MM.1S (cell line): ENCODE measurements around the gene GRB7.

ENCODE experiments used
- DNase-seq: peaks from one replicate; pipeline ENCODE4 v3.0.0-alpha.2; 2015
- H2AFZ ChIP-seq: fragments of 300-600 bp; sonication (generic); 2 replicates; pipeline ENCODE4 v1.6.0; 2016; ENCODE audit warnings: antibody characterized with exemption, low read length
- H3F3A ChIP-seq: fragments of 300-600 bp; sonication (generic); 2 replicates; pipeline ENCODE4 v1.6.1; 2016; ENCODE audit warnings: mild to moderate bottlenecking, antibody characterized with exemption, low read length, moderate library complexity, mixed read lengths; ENCODE audit not compliant: insufficient read depth
- H3K27ac ChIP-seq: fragments of 300-600 bp; sonication (generic); 2 replicates; pipeline ENCODE4 v1.5.1; 2016; ENCODE audit warnings: mild to moderate bottlenecking, low read length
- H3K27me3 ChIP-seq: fragments of 300-600 bp; sonication (generic); replicated peaks from 2 replicates; pipeline ENCODE4 v1.6.0; 2016; ENCODE audit warnings: low read length; ENCODE audit not compliant: insufficient read depth
- H3K36me3 ChIP-seq: fragments of 300-600 bp; sonication (generic); replicated peaks from 2 replicates; pipeline ENCODE4 v1.6.1; 2016; ENCODE audit warnings: mild to moderate bottlenecking, low read length, mixed read lengths; ENCODE audit not compliant: insufficient read depth
- H3K4me1 ChIP-seq: fragments of 300-600 bp; sonication (generic); 2 replicates; pipeline ENCODE4 v1.6.1; 2016; ENCODE audit warnings: low read length, mixed read lengths
- H3K4me2 ChIP-seq: fragments of 300-600 bp; sonication (generic); 2 replicates; pipeline ENCODE4 v1.6.0; 2016; ENCODE audit warnings: low read depth, low read length
- H3K4me3 ChIP-seq: fragments of 300-600 bp; sonication (generic); 2 replicates; pipeline ENCODE4 v1.5.1; 2016; ENCODE audit warnings: low read length, mixed read lengths
- H3K79me2 ChIP-seq: fragments of 300-600 bp; sonication (generic); 2 replicates; pipeline ENCODE4 v1.6.1; 2016; ENCODE audit warnings: mixed run types, low read length, mixed read lengths
- H3K9ac ChIP-seq: fragments of 300-600 bp; sonication (generic); 2 replicates; pipeline ENCODE4 v1.6.1; 2016; ENCODE audit warnings: low read length, mixed read lengths
- H3K9me2 ChIP-seq: fragments of 300-600 bp; sonication (generic); replicated peaks from 2 replicates; pipeline ENCODE4 v1.6.1; 2016; ENCODE audit warnings: mild to moderate bottlenecking, low read length, mixed read lengths; ENCODE audit not compliant: insufficient read depth
- H3K9me3 ChIP-seq: fragments of 300-600 bp; sonication (generic); replicated peaks from 2 replicates; pipeline ENCODE4 v1.6.1; 2016; ENCODE audit warnings: mild to moderate bottlenecking, low read length, mixed read lengths; ENCODE audit not compliant: insufficient read depth
- H4K20me1 ChIP-seq: fragments of 300-600 bp; sonication (generic); 2 replicates; pipeline ENCODE4 v1.6.1; 2016; ENCODE audit warnings: mild to moderate bottlenecking, low read length, moderate library complexity, mixed read lengths; ENCODE audit not compliant: insufficient read depth
- EZH2 ChIP-seq: fragments of 300-600 bp; sonication (generic); optimal IDR thresholded peaks from 2 replicates; pipeline ENCODE3; 2017; ENCODE audit warnings: low read depth, mild to moderate bottlenecking, antibody characterized with exemption, low read length, mixed read lengths
- EZH2phosphoT487 ChIP-seq: fragments of 300-600 bp; sonication (generic); IDR thresholded peaks from 2 replicates; pipeline ENCODE4 v1.6.1; 2018; ENCODE audit warnings: antibody characterized with exemption, low read length
- TF ChIP-seq, protein P1 (sequence below): fragments of 300-600 bp; sonication (generic); IDR thresholded peaks from 2 replicates; pipeline ENCODE4 v1.5.1; 2016; ENCODE audit warnings: antibody characterized with exemption, low read length, mixed read lengths

Gene GRB7

DNA sequence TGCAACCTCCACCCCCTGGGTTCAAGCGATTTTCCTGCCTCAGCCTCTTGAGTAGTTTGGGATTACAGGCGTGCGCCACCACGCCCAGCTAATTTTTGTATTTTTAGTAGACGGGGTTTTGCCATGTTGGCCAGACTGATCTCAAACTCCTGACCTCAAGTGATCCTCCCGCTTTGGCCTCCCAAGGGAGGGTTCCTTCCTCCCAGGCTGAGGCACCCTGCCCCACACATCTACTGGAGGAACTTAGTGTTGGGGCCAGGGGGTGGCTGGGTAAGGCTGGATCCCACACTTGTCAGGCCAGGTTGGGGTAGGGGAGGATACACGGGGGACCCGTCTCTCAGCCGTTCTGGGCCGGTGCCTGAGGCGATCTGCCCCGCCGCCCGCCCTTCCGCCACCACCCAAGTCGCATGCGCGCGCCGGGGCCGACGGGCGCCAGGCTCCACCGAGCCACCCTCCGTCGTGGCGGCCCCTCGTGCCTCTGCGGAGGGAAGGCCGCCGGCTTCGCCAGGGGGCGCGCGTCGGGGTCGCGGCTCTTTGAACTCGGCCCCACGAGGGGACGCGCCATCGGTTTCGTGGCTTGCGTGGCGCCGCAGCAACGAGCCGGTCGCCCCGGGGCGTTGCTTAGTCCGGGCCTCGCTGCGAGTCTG is 15.9 kb downstream of the GRB7 start:
- Histone ChIP-seq H3K79me2 (peaks cover 13% of the 10 kb centered on the region), H4K20me1 (no peaks in the 10 kb centered on the region), H3K27ac (peak overlapping the region; percentile 99), H2AFZ (peak overlapping the region; percentile 86), H3K4me2 (peak overlapping the region; percentile 96), H3F3A (peaks cover 41% of the 10 kb centered on the region), H3K36me3 (no peaks in the 10 kb centered on the region), H3K4me3 (peak overlapping the region; percentile 85), H3K9ac (peak overlapping the region; percentile 96), H3K9me3 (no peaks in the 10 kb centered on the region), H3K27me3 (no peaks in the 10 kb centered on the region; the same call in 1 of the 2 replicates), H3K9me2 (no peaks in the 10 kb centered on the region), H3K4me1 (peaks cover 44% of the 10 kb centered on the region)
- peak; percentile 60 for DNase-seq
- TF ChIP-seq EZH2phosphoT487 (no peak), EZH2 (no peak)
- TF ChIP-seq, protein P1, sequence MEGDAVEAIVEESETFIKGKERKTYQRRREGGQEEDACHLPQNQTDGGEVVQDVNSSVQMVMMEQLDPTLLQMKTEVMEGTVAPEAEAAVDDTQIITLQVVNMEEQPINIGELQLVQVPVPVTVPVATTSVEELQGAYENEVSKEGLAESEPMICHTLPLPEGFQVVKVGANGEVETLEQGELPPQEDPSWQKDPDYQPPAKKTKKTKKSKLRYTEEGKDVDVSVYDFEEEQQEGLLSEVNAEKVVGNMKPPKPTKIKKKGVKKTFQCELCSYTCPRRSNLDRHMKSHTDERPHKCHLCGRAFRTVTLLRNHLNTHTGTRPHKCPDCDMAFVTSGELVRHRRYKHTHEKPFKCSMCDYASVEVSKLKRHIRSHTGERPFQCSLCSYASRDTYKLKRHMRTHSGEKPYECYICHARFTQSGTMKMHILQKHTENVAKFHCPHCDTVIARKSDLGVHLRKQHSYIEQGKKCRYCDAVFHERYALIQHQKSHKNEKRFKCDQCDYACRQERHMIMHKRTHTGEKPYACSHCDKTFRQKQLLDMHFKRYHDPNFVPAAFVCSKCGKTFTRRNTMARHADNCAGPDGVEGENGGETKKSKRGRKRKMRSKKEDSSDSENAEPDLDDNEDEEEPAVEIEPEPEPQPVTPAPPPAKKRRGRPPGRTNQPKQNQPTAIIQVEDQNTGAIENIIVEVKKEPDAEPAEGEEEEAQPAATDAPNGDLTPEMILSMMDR: no peak

DNA sequence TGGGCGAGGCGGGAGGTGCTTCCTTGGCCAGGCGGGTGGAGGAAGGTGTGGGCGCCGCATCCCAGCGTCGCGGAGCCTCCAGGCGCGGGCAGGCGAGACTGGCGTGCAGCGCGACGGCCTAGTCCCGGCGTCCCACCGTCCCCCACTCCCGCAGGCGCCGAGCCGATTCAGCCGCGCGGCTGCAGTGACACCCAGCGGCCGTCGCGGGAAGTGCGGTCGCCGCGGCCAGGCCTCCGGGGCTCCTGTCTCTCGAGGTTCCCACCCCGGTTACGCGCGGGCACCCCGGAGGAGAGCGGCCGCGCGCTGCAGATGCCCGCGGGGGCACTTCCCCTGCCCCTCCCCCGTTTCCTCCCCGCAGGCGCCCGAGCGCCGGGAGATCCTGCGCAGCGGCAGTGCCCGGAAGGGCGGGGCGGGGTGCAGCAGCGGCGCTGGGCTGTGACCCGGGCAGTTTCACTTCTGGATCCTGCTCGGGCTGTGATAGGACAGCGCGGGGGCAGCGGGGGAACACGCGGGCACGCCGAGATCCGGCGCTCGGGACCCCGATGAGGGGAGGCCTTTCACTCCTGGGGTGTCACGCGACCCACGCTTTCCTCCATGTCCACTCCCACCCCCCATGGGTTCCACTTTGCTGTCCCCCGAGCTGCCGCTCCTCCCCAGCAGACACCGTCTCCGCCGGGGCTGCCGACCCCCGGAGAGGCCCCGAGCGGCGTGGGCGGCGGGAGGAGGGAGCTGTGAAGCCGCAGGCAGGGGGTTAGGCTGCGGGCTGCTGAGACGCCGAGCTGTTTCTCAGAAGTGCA is 16.6 kb downstream of the GRB7 start:
- Histone ChIP-seq H3K4me1 (peaks cover 52% of the 10 kb centered on the region), H2AFZ (peak overlapping the region; percentile 86)
- DNase-seq: peak; percentile 98

DNA sequence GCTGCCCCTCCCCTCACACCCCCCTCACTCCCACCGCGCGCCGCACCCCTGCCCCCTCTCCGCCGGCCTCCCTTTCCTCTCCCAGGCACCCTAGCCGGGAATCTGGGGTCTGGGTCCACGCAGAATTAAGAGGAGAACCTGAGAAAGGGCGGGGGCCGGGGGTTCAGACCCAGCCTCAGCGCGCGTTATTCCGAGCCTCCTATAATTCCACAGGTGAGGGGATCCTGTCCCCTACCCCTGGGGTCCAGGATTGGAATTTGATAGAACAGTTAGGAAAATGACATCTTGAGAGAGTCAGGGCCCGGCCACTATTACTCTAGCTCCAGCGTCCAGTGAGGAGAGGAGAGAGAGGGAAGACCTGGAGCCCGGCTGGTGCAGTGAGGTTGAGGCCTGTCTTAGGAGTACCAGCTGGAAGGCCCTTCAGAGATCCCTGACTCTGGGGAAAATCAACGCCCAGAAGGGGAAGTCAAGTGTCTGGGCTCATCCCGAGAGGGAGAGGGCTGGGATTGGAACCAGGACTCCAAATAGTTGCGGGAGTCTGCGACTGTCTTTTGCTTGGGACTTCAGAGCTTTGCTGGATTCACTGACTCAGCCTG is 17.3 kb downstream of the GRB7 start:
- peaks cover 24% of the 10 kb centered on the region for H3K79me2 ChIP-seq
- peaks cover 54% of the 10 kb centered on the region for H3F3A ChIP-seq
- no peaks in the 10 kb centered on the region for H3K36me3 ChIP-seq
- H2AFZ ChIP-seq: no peak overlapping the region
- no peaks in the 10 kb centered on the region for H4K20me1 ChIP-seq
- DNase-seq: no peak
- peak overlapping the region; percentile 99 for H3K9ac ChIP-seq
- no peaks in the 10 kb centered on the region for H3K9me2 ChIP-seq
- H3K9me3 ChIP-seq: no peaks in the 10 kb centered on the region
- H3K27me3 ChIP-seq: no peaks in the 10 kb centered on the region
- TF ChIP-seq EZH2 (no peak), EZH2phosphoT487 (no peak)
- TF ChIP-seq, protein P1: no peak
- H3K27ac ChIP-seq: peak overlapping the region; percentile 99
- peak overlapping the region; percentile 77 for H3K4me3 ChIP-seq
- peaks cover 58% of the 10 kb centered on the region for H3K4me1 ChIP-seq
- peak overlapping the region; percentile 90 for H3K4me2 ChIP-seq

More for the DNA sequence above, 16.6 kb downstream of the GRB7 start:
- no peaks in the 10 kb centered on the region for H4K20me1 ChIP-seq
- TF ChIP-seq, protein P1: peak; percentile 72
- TF ChIP-seq EZH2phosphoT487: no peak
- peak overlapping the region; percentile 85 for H3K4me3 ChIP-seq
- H3K9ac ChIP-seq: peak overlapping the region; percentile 99
- H3K9me3 ChIP-seq: no peaks in the 10 kb centered on the region
- H3K27me3 ChIP-seq: no peaks in the 10 kb centered on the region
- peaks cover 18% of the 10 kb centered on the region for H3K79me2 ChIP-seq
- H3F3A ChIP-seq: peaks cover 48% of the 10 kb centered on the region
- no peaks in the 10 kb centered on the region for H3K36me3 ChIP-seq
- peak overlapping the region; percentile 96 for H3K4me2 ChIP-seq
- peak overlapping the region; percentile 99 for H3K27ac ChIP-seq
- H3K9me2 ChIP-seq: no peaks in the 10 kb centered on the region
